Skeletal muscle satellite cell (primary cell): ENCODE measurements around the gene PRAMEF17. TPM values are rescaled to one million over a fixed set of nuclear protein-coding genes. Genes with fewer than 3 reads are reported as not detected.
"Not testable (repeated sequence)": the region's sequence is repeated elsewhere in the genome, so short reads cannot be mapped to it uniquely, and the experiment has no call there.

Source experiments
- H3K27me3 ChIP-seq: 2 replicates; pipeline ENCODE4 v1.7.0; 2013; ENCODE audit warnings: low read length; ENCODE audit not compliant: control insufficient read depth, insufficient read depth
- H3K36me3 ChIP-seq: 2 replicates; pipeline ENCODE4 v1.7.0; 2013; ENCODE audit warnings: mild to moderate bottlenecking, control low read depth, low read length; ENCODE audit not compliant: insufficient read depth
- H3K4me1 ChIP-seq: 2 replicates; pipeline ENCODE4 v1.7.0; 2013; ENCODE audit warnings: low read length; ENCODE audit not compliant: control insufficient read depth, insufficient read depth
- H3K4me2 ChIP-seq: 2 replicates; pipeline ENCODE4 v1.7.0; 2013; ENCODE audit warnings: mild to moderate bottlenecking, low read length
- H3K4me3 ChIP-seq: 2 replicates; pipeline ENCODE4 v1.7.0; 2013; ENCODE audit warnings: low read length
- H3K9ac ChIP-seq: 2 replicates; pipeline ENCODE4 v1.7.0; 2013; ENCODE audit warnings: mild to moderate bottlenecking, low read depth, low read length, moderate library complexity
- H3K9me3 ChIP-seq: replicated peaks from 2 replicates; pipeline ENCODE4 v1.7.0; 2013; ENCODE audit warnings: mild to moderate bottlenecking, control low read depth, low read length
- total RNA-seq: library from RNA; depleted of rRNA; stranded (reverse); fragments of >200 nt; gene quantifications from 2 replicates; pipeline ENCODE4 v1.2.3, GENCODE V29; 2012; rRNA removed

PRAMEF17 gene, protein sequence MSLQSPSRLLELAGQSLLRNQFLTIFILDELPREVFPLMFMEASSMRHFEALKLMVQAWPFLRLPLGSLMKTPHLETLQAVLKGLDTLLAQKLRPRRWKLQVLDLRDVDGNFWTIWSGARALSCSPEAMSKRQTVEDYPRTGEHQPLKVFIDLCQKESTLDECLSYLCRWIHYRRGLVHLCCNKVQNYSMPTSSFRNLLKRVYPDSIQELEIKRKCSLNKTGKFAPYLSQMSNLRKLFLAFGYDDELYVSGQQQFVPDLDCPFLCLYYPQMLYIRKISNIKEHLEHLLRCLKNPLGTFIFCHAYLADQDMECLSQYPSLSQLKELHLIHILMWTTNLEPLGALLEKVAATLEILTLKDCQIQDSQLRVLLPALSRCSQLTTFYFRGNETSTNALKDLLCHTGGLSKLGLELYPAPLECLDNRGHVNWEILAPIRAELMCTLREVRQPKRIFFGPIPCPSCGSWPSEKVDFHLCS
- not detected in 2 replicates for total RNA-seq

DNA sequence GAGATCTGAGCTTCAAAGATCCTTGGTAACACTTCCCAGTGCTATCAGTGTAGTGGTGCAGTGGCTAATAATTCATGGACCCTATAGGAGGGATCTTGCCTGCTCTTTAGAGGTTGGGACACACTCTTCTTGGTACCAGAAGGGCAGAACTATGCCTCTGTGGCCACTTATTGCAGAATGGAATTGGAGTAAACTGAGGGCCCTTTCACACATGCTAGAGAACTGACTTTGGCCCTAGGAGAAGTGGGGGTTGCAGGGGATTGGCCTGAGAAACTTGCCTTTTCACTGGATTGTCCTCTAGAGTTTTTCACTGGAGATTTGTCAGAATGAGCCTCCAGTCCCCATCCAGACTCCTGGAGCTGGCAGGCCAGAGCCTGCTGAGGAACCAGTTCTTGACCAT is at the start of gene PRAMEF17:
TSS of gene PRAMEF17 (plus strand) at position 301 of the 400 bp plus-strand sequence. CDS start at position 327, 26 bp downstream.
- not testable (repeated sequence) for H3K36me3 ChIP-seq, H3K4me3 ChIP-seq, H3K9ac ChIP-seq, H3K27me3 ChIP-seq, H3K4me1 ChIP-seq, H3K9me3 ChIP-seq, H3K4me2 ChIP-seq

DNA sequence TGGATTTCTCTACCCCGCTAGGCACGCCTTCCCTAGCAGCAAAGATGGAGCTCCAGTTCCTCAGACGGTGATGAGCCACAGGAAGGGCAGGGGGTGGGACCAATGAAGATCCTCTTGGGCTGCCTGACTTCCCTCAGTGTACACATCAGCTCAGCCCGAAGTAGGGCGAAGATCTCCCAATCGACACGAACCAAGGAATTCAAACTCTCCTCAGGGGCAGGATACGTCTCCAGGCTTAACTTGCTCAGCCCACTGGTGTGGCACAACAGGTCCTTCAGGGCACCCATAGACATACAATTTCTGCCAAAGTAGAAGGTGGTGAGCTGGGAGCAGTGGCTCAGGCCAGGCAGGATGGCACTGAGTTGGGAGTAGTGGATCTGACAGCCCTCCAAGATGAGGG is 46.9 kb upstream of the PRAMEF17 start:
- H3K4me3 ChIP-seq, H3K4me2 ChIP-seq, H3K36me3 ChIP-seq, H3K4me1 ChIP-seq, H3K9ac ChIP-seq, H3K27me3 ChIP-seq, H3K9me3 ChIP-seq: not testable (repeated sequence)

GRCh38 chr1:13347034-13347433 is 42.4 kb upstream of the PRAMEF17 start, which contains the start of gene PRAMEF14:
PRAMEF14 (minus strand) TSS chr1:13347134; CDS start chr1:13345314, 1,820 bp downstream.
- not testable (repeated sequence) for H3K4me1 ChIP-seq, H3K9me3 ChIP-seq, H3K4me2 ChIP-seq, H3K27me3 ChIP-seq, H3K4me3 ChIP-seq, H3K36me3 ChIP-seq, H3K9ac ChIP-seq

- not testable (repeated sequence) for H3K9me3 ChIP-seq, H3K4me3 ChIP-seq, H3K9ac ChIP-seq, H3K36me3 ChIP-seq, H3K27me3 ChIP-seq, H3K4me2 ChIP-seq, H3K4me1 ChIP-seq
Observed at GRCh38 chr1:13353476-13353875, 36.0 kb upstream of the PRAMEF17 start.

- H3K9ac ChIP-seq, H3K4me2 ChIP-seq, H3K4me3 ChIP-seq, H3K36me3 ChIP-seq, H3K27me3 ChIP-seq, H3K9me3 ChIP-seq, H3K4me1 ChIP-seq: not testable (repeated sequence)
Observed at GRCh38 chr1:13354475-13354874, 35.0 kb upstream of the PRAMEF17 start.

DNA sequence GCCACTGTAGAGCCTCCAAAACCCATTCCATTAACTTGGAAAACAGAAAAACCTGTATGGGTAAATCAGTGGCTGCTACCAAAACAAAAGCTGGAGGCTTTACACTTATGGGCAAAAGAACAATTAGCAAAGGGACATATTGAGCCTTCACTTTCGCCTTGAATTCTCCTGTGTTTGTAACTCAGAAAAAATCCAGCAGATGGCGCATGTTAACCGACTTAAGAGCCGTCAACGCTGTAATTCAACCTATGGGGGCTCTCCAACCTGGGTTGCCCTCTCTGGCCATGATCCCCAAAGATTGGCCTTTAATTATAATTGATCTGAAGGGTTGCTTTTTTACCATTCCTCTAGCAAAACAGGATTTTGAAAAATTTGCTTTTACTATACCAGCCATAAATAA is 32.7 kb upstream of the PRAMEF17 start:
- H3K4me1 ChIP-seq, H3K4me2 ChIP-seq, H3K9ac ChIP-seq, H3K36me3 ChIP-seq, H3K4me3 ChIP-seq, H3K27me3 ChIP-seq, H3K9me3 ChIP-seq: not testable (repeated sequence)

DNA sequence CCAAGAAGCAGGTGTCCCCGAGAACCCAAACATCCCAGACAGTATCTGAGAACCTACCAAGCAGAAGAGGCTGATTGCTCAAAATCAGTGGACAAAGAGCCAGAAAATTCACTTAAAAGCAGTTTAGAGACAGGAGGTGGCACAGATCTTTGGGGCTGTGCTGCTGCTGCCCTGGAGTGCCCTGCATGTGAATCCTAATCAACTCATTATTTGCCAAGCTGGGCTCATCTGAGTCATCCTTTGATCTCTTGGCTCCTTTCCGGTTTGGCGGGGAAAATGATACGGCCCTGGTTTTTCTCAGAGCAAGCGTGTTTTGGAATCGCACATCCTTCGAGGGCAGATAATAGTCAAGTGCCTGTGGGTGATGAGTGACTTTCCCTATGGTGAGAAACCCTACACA is 27.1 kb upstream of the PRAMEF17 start:
- H3K9me3 ChIP-seq, H3K27me3 ChIP-seq, H3K9ac ChIP-seq, H3K4me3 ChIP-seq, H3K4me1 ChIP-seq, H3K36me3 ChIP-seq, H3K4me2 ChIP-seq: not testable (repeated sequence)

GRCh38 chr1:13364928-13365327 is 24.5 kb upstream of the PRAMEF17 start:
- not testable (repeated sequence) for H3K27me3 ChIP-seq, H3K4me1 ChIP-seq, H3K9ac ChIP-seq, H3K9me3 ChIP-seq, H3K4me2 ChIP-seq, H3K4me3 ChIP-seq, H3K36me3 ChIP-seq

- H3K4me1 ChIP-seq, H3K36me3 ChIP-seq, H3K4me2 ChIP-seq, H3K27me3 ChIP-seq, H3K9ac ChIP-seq, H3K4me3 ChIP-seq, H3K9me3 ChIP-seq: not testable (repeated sequence)
Observed at GRCh38 chr1:13366536-13366935, 22.9 kb upstream of the PRAMEF17 start.

- H3K4me2 ChIP-seq, H3K9ac ChIP-seq, H3K4me3 ChIP-seq, H3K4me1 ChIP-seq, H3K27me3 ChIP-seq, H3K36me3 ChIP-seq, H3K9me3 ChIP-seq: not testable (repeated sequence)
Observed at GRCh38 chr1:13368544-13368943, 20.9 kb upstream of the PRAMEF17 start.

DNA sequence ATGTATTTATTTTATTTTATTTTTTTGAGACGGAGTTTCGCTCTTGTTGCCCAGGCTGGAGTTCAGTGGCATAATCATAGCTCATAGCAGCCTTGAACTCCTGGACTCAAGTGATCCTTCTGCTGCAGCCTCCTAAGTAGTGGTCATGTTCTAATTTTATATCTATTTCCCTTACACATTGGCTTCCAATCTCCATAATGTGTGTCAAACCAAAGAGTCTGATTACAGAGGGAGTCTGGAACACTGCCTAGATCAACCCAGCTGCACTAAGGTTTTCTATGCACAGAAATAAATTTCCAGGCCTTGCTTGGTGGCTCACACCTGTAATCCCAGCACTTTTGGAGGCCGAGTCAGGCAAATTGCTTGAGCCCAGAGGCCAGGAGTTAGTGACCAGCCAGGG is 10.4 kb upstream of the PRAMEF17 start:
- not testable (repeated sequence) for H3K36me3 ChIP-seq

GRCh38 chr1:13380380-13380779 is 9.1 kb upstream of the PRAMEF17 start:
- H3K27me3 ChIP-seq, H3K4me1 ChIP-seq, H3K9ac ChIP-seq, H3K4me2 ChIP-seq, H3K9me3 ChIP-seq, H3K4me3 ChIP-seq, H3K36me3 ChIP-seq: not testable (repeated sequence)

More for the DNA sequence above, 10.4 kb upstream of the PRAMEF17 start:
- not testable (repeated sequence) for H3K4me1 ChIP-seq, H3K4me3 ChIP-seq, H3K9ac ChIP-seq, H3K4me2 ChIP-seq, H3K9me3 ChIP-seq, H3K27me3 ChIP-seq
